GM23338 (cell line): ENCODE data around the gene UBA6.

ENCODE experiments used
- CREB1 ChIP-seq: fragments of 250-450 bp; sonication (Bioruptor Pico); IDR thresholded peaks from 2 replicates; pipeline ENCODE4 v1.5.0; 2020; ENCODE audit warnings: low read depth, mild to moderate bottlenecking, moderate library complexity
- EZH2 ChIP-seq: fragments of 200-600 bp; sonication (generic); IDR thresholded peaks from one replicate; pipeline ENCODE4 v1.8.0; 2017; ENCODE audit warnings: antibody characterized with exemption, mild to moderate bottlenecking, low read depth; ENCODE audit not compliant: unreplicated experiment
- POLR2AphosphoS5 ChIP-seq: IDR thresholded peaks from 2 replicates; pipeline ENCODE4 v1.6.1; 2016; ENCODE audit warnings: antibody characterized with exemption, low read depth
- ZNF331 ChIP-seq: fragments of 250-450 bp; sonication (Bioruptor Pico); IDR thresholded peaks from 2 replicates; pipeline ENCODE4 v1.5.0; 2020; ENCODE audit warnings: low read depth, mild to moderate bottlenecking, moderate library complexity
- TF ChIP-seq, protein P1 (sequence below), 2 experiments: fragments of 200-600 bp in 1 of 2; sonication (generic) in 1 of 2; conservative IDR thresholded peaks; 2 replicates each; pipeline versions ENCODE4 v1.5.1 to v1.6.1; 2016 to 2017; ENCODE audit warnings: antibody characterized with exemption in 2 of 2, low read depth in 2 of 2, mild to moderate bottlenecking in 2 of 2, moderate library complexity in 1 of 2
- TF ChIP-seq, protein P2 (sequence below): IDR thresholded peaks from one replicate; pipeline ENCODE4 v1.6.1; 2018; ENCODE audit warnings: antibody characterized with exemption; ENCODE audit not compliant: unreplicated experiment
- TF ChIP-seq, protein P3 (sequence below): IDR thresholded peaks from 2 replicates; pipeline ENCODE4 v1.6.1; 2016; ENCODE audit warnings: antibody characterized with exemption

DNA sequence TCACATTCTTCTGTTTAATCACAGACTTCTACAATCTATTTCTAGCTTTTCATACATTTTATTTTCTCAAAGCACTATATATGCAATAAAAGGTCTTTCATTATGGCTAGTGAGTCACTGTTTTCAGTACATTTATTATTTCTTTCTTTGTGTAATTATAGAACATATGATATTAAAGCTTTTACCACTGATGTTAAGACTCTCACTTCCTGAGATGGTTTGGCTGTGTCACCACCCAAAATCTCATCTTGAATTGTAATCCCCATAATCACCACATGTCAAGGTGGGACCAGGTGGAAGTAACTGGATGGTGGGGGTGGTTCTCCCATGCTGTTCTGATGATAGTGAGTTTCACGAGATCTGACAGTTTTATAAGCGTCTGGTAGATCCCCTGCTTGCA, 41.9 kb downstream of the UBA6 start:
- TF ChIP-seq, protein P1, sequence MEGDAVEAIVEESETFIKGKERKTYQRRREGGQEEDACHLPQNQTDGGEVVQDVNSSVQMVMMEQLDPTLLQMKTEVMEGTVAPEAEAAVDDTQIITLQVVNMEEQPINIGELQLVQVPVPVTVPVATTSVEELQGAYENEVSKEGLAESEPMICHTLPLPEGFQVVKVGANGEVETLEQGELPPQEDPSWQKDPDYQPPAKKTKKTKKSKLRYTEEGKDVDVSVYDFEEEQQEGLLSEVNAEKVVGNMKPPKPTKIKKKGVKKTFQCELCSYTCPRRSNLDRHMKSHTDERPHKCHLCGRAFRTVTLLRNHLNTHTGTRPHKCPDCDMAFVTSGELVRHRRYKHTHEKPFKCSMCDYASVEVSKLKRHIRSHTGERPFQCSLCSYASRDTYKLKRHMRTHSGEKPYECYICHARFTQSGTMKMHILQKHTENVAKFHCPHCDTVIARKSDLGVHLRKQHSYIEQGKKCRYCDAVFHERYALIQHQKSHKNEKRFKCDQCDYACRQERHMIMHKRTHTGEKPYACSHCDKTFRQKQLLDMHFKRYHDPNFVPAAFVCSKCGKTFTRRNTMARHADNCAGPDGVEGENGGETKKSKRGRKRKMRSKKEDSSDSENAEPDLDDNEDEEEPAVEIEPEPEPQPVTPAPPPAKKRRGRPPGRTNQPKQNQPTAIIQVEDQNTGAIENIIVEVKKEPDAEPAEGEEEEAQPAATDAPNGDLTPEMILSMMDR (conservative IDR thresholded peaks at IDR 0.05; ENCODE audit: low read depth in 2 of 2), result no peak
- TF ChIP-seq CREB1 (CRISPR knock-in tag), result no peak
- TF ChIP-seq, protein P2, sequence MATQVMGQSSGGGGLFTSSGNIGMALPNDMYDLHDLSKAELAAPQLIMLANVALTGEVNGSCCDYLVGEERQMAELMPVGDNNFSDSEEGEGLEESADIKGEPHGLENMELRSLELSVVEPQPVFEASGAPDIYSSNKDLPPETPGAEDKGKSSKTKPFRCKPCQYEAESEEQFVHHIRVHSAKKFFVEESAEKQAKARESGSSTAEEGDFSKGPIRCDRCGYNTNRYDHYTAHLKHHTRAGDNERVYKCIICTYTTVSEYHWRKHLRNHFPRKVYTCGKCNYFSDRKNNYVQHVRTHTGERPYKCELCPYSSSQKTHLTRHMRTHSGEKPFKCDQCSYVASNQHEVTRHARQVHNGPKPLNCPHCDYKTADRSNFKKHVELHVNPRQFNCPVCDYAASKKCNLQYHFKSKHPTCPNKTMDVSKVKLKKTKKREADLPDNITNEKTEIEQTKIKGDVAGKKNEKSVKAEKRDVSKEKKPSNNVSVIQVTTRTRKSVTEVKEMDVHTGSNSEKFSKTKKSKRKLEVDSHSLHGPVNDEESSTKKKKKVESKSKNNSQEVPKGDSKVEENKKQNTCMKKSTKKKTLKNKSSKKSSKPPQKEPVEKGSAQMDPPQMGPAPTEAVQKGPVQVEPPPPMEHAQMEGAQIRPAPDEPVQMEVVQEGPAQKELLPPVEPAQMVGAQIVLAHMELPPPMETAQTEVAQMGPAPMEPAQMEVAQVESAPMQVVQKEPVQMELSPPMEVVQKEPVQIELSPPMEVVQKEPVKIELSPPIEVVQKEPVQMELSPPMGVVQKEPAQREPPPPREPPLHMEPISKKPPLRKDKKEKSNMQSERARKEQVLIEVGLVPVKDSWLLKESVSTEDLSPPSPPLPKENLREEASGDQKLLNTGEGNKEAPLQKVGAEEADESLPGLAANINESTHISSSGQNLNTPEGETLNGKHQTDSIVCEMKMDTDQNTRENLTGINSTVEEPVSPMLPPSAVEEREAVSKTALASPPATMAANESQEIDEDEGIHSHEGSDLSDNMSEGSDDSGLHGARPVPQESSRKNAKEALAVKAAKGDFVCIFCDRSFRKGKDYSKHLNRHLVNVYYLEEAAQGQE, result no peak
- TF ChIP-seq EZH2, result no peak
- TF ChIP-seq POLR2AphosphoS5, result no peak
- TF ChIP-seq, protein P3, sequence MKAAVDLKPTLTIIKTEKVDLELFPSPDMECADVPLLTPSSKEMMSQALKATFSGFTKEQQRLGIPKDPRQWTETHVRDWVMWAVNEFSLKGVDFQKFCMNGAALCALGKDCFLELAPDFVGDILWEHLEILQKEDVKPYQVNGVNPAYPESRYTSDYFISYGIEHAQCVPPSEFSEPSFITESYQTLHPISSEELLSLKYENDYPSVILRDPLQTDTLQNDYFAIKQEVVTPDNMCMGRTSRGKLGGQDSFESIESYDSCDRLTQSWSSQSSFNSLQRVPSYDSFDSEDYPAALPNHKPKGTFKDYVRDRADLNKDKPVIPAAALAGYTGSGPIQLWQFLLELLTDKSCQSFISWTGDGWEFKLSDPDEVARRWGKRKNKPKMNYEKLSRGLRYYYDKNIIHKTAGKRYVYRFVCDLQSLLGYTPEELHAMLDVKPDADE, result no peak
- no peak for TF ChIP-seq ZNF331 (CRISPR knock-in tag)
